Adrenal gland (tissue), 12 donors: ENCODE results near the gene TMEM31. TPM values are rescaled to one million over a fixed set of nuclear protein-coding genes. Genes with fewer than 3 reads are reported as not detected.
A peak's percentile ranks its signal among the peaks of the same experiment; 100 is the strongest.

Source experiments
- DNase-seq, 7 donors: peaks; one replicate each; pipeline ENCODE4 v3.0.0-alpha.2; 2019 to 2020
- H3K27ac ChIP-seq, 5 donors: fragments of 200-600 bp; sonication (generic) in 4 of 5; 1 replicate in 3 of 5; 2 replicates in 2 of 5; pipeline versions ENCODE4 v1.5.1 to v1.8.0; 2016 to 2020; ENCODE audit warnings: mild to moderate bottlenecking in 1 of 5
- H3K27me3 ChIP-seq: fragments of 200-600 bp; 2 replicates; pipeline ENCODE4 v1.8.0; 2021
- H3K36me3 ChIP-seq, 2 donors: fragments of 200-600 bp; replicated peaks in 1 of 2; 1 replicate in 1 of 2; 2 replicates in 1 of 2; pipeline versions ENCODE4 v1.5.1 to v1.8.0; 2018 to 2022
- H3K4me1 ChIP-seq, 2 donors: fragments of 200-600 bp; replicated peaks in 1 of 2; 1 replicate in 1 of 2; 2 replicates in 1 of 2; pipeline versions ENCODE4 v1.5.1 to v1.8.0; 2018 to 2021
- H3K4me3 ChIP-seq, 4 donors: fragments of 200-600 bp; sonication (generic) in 3 of 4; one replicate each; pipeline ENCODE4 v1.5.1; 2016 to 2018
- H3K9me3 ChIP-seq, 3 donors: fragments of 200-600 bp; sonication (generic) in 1 of 3; replicated peaks in 1 of 3; 1 replicate in 2 of 3; 2 replicates in 1 of 3; pipeline versions ENCODE4 v1.5.1 to v1.8.0; 2016 to 2021
- POLR2A ChIP-seq, 2 donors: fragments of 450-650 bp; IDR thresholded peaks; one replicate each; pipeline ENCODE4 v1.6.1; 2017; ENCODE audit warnings: antibody characterized with exemption in 2 of 2, mild to moderate bottlenecking in 2 of 2, moderate library complexity in 1 of 2
- WGBS, 4 donors: extraction: QIAGEN DNeasy Blood & Tissue Kit in 2 of 4; methylation state at CpG; one replicate each; pipeline versions ENCODE4 v1.1.5 to v1.1.7; 2013 to 2017; 5-methylcytosine and 5-hydroxymethylcytosine counted together
- intact Hi-C, 2 donors: fragments of 100-400 bp; cut with DNase I; formaldehyde crosslinking; loops; one replicate each; pipeline versions ENCODE4 v1.14.1 to v1.15.0; 2022 to 2023
- polyA plus RNA-seq, 3 donors: library from polyadenylated mRNA; stranded (reverse); fragments of 200-250 nt in 2 of 3; fragments of 350-450 nt in 1 of 3; fragmentation: Illumina TruSeq in 1 of 3; extraction: RNeasy Lipid Tissue Mini Kit (QIAGEN cat#74804) in 1 of 3; gene quantifications; one replicate each; pipeline ENCODE4 v1.2.3, GENCODE V29; 2013 to 2014
- total RNA-seq, 9 donors: library from RNA; depleted of rRNA in 4 of 9; stranded (reverse); fragments of >200 nt in 4 of 9; fragments of 120-200 nt in 1 of 9; fragmentation: NEBNext Ultra II Directional in 1 of 9; extraction: Animal tissue kit (Norgen Biotek cat#: 25700) in 1 of 9; gene quantifications; one replicate each; pipeline versions ENCODE4 v1.1.0 to v1.2.4, GENCODE V29; 2013 to 2023
- TF ChIP-seq, protein P1 (sequence below), 6 experiments: fragments of 450-650 bp in 4 of 6; fragments of 200-600 bp in 2 of 6; sonication (generic) in 1 of 6; IDR thresholded peaks; 1 replicate in 5 of 6; 2 replicates in 1 of 6; pipeline versions ENCODE4 v1.5.1 to v1.8.0; 2016 to 2021; ENCODE audit warnings: antibody characterized with exemption in 6 of 6, mild to moderate bottlenecking in 2 of 6, moderate library complexity in 1 of 6
- donor health status: healthy with polysubstance abuse.
- donor health status: Bipolar disorder and iron deficiency.
- donor health status: DM: yes; HTN: yes; CAD: no.
- donor health status: DM: no; HTN: no; CAD: no.
- donor health status: DM: no; HTN: no; CAD: no.
- donor health status: DM: yes; HTN: yes; CAD: no.

TMEM31 gene
- total and polyA plus RNA-seq, 12 donors, result 0.34 to 0.67 (median 0.47) TPM; not detected in 6

DNA sequence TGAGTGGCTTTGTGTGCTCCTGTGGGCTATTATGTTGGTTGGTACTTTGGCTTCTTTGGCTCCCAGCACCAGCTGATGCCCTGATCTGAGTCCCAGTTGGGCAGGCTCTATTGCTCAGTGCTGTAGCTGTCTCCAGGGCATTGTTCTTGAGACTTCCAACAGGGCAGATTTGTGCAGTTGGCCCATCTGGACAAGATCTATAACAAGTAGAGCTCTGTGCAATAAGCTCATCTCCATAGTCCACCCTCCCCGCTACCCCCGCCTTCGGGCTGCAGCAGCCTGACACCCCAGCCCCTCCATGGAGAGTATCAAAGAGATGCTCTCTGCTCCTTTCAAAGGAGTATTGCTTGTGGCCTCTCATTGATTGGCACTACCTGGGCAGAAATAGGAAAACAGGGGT is 5.8 kb upstream of the TMEM31 start:
- Histone ChIP-seq H3K27ac (no peak overlapping the region), H3K4me1 (no peaks in the 10 kb centered on the region), H3K36me3 (no peaks in the 10 kb centered on the region), H3K27me3 (no peaks in the 10 kb centered on the region), H3K9me3 (no peaks in the 10 kb centered on the region), H3K4me3 (no peak overlapping the region)
- no peak for DNase-seq
- intact Hi-C loops, result loop anchor here in 1 of 2 donors (10.0 kb wide), 1 partner anchor 170 kb away; no protein-coding TSS in a partner anchor
- no peak for TF ChIP-seq POLR2A (IDR thresholded peaks at IDR 0.05)
- TF ChIP-seq, protein P1, sequence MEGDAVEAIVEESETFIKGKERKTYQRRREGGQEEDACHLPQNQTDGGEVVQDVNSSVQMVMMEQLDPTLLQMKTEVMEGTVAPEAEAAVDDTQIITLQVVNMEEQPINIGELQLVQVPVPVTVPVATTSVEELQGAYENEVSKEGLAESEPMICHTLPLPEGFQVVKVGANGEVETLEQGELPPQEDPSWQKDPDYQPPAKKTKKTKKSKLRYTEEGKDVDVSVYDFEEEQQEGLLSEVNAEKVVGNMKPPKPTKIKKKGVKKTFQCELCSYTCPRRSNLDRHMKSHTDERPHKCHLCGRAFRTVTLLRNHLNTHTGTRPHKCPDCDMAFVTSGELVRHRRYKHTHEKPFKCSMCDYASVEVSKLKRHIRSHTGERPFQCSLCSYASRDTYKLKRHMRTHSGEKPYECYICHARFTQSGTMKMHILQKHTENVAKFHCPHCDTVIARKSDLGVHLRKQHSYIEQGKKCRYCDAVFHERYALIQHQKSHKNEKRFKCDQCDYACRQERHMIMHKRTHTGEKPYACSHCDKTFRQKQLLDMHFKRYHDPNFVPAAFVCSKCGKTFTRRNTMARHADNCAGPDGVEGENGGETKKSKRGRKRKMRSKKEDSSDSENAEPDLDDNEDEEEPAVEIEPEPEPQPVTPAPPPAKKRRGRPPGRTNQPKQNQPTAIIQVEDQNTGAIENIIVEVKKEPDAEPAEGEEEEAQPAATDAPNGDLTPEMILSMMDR (IDR thresholded peaks at IDR 0.05), result no peak
- 87 to 100% (median 93%) methylated on average over 3 of the region's 3 CpGs for WGBS, 4 donors

DNA sequence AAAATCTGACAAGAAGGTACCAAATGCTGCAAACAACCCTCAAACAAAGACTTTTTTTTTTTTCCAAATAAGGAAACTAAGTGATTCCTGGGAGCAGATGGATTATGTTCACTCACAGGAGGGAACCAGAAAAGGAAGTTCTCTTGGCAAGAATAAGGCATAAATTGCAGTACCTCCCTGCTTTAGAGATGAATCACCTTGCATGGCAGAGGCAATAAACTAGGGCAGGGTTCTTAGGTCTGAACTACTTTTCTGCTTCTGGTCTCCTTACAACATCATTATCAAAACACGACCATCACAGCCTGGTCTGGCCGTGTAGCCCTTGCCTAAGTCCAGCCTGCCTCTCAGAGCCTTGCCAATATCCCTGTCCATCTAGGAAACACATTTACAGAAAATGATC is 6.3 kb downstream of the TMEM31 start:
- Histone ChIP-seq H3K4me1 (no peaks in the 10 kb centered on the region), H3K27me3 (peaks cover 4% of the 10 kb centered on the region), H3K9me3 (no peaks in the 10 kb centered on the region), H3K27ac (no peak overlapping the region), H3K4me3 (no peak overlapping the region), H3K36me3 (no peaks in the 10 kb centered on the region)
- TF ChIP-seq, protein P1 (IDR thresholded peaks at IDR 0.05), result no peak
- TF ChIP-seq POLR2A (IDR thresholded peaks at IDR 0.05), result no peak
- intact Hi-C loops, result loop anchor here in 1 of 2 donors (10.0 kb wide), 1 partner anchor 58 kb away; the partner anchor contains the start of gene PLP1
- DNase-seq, result peak in 1 of 7 donors; percentile 5
- WGBS, 4 donors, result 9 to 68% (median 35%) methylated on average over 2 of the region's 2 CpGs; no CpG with 5 or more reads in 1 of the 4 donors

DNA sequence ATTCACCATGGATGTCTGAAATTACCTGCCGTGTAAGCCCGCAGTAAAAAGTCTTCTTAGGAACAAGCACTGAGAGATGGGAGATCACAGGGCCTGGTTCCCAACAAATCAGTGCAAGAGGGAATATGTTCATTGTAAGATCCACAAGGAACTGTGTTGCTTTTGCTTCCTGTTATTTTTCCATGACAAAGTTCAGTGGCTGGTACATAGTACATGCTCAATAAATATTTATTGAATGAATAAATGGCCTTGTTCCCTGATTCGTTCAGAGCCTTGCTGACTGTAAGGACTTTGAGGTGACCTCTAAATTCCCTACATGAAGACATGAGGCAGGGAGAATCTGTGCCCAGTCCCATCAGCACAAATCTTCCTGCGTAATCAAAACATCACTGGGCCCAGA is 7.4 kb downstream of the TMEM31 start:
- no peak for TF ChIP-seq POLR2A (IDR thresholded peaks at IDR 0.05)
- TF ChIP-seq, protein P1 (IDR thresholded peaks at IDR 0.05), result no peak
- 79 to 85% (median 81%) methylated on average over 4 of the region's 4 CpGs for WGBS, 4 donors
- Histone ChIP-seq H3K27me3 (peaks cover 4% of the 10 kb centered on the region), H3K4me3 (no peak overlapping the region), H3K4me1 (no peaks in the 10 kb centered on the region), H3K27ac (no peak overlapping the region), H3K36me3 (no peaks in the 10 kb centered on the region), H3K9me3 (no peaks in the 10 kb centered on the region)
- intact Hi-C loops, result loop anchor here in 1 of 2 donors (10.0 kb wide), 1 partner anchor 57 kb away; the partner anchor contains the start of gene PLP1
- DNase-seq, result no peak

DNA sequence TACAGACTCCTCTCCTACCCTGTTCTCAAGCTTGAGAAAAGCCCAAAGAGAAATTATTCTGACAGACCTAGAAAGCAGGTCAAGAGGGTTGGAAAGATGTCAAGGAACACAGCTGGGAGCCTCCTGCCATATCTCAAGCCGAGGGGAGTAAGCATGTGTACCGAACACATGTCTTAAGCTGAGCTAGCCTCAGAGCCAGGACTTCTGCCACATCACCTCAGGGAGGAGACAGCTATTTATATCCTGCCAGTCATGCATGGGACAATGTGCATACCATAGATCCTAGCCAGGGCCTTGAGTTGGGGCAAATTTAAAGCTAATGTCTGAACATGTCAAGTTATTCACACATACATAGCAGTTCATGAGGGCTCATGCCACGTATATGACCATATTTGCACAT is 11.8 kb downstream of the TMEM31 start:
- Histone ChIP-seq H3K4me3 (no peak overlapping the region), H3K9me3 (no peaks in the 10 kb centered on the region), H3K36me3 (no peaks in the 10 kb centered on the region), H3K27me3 (peaks cover 12% of the 10 kb centered on the region), H3K4me1 (no peaks in the 10 kb centered on the region), H3K27ac (no peak overlapping the region)
- no peak for TF ChIP-seq POLR2A (IDR thresholded peaks at IDR 0.05)
- TF ChIP-seq, protein P1 (IDR thresholded peaks at IDR 0.05), result no peak
- WGBS, 4 donors, result 61 to 83% (median 76%) methylated on average over 1 to 3 of the region's 3 CpGs
- no peak for DNase-seq
- intact Hi-C loops, result no loop called here
